NCI-H1436 treated with DMSO at 0.1 percent for 48 hours (cell line): ENCODE data around the gene TUBGCP6.

ENCODE experiments used
- DNase-seq: peaks from one replicate; lab custom pipeline; 2025; lab: John Stamatoyannopoulos, UW

Gene TUBGCP6

GRCh38 chr22:50197000-50197800 is 47.6 kb downstream of the TUBGCP6 start:
- no peak for DNase-seq

- no peak for DNase-seq
These were observed 48.6 kb downstream of the TUBGCP6 start for GRCh38 chr22:50196256-50196655.

DNA sequence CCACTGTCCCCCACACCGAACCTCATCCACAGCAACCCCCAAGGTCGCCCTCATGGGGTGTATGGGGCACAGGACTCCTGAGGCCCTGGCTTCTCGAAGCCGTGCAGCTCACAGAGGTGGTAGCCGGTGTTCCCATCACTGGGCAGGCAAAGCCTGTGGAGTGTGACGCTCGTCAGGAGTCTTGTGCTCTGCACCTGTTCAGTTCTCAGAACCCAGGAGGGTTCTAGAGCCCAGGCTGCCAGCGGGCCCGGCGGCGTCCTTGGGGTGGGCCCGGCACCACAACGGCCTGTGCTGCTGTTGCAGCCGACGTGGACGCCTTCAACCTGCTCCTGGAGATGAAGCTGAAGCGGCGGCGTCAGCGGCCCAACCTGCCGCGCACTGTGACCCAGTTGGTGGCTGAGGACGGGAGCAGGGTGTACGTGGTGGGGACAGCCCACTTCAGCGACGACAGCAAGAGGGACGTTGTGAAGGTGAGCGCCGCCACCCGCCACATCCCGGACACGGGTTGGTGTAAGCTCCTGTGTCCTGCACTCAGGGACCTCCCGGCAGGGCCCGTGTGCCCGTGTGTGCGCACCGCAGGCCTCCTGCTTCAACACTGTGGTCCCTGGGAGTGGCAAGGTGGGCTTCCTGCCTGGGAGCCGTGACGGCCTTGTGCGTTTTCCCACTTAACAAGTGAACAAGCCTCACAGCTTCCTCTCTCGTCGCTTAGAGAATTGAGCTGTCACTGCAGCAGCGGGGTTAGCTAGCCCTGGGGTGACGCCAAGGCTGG is 50.6 kb downstream of the TUBGCP6 start:
- no peak for DNase-seq

GRCh38 chr22:50193621-50194020 is 51.2 kb downstream of the TUBGCP6 start:
- DNase-seq, result no peak

DNA sequence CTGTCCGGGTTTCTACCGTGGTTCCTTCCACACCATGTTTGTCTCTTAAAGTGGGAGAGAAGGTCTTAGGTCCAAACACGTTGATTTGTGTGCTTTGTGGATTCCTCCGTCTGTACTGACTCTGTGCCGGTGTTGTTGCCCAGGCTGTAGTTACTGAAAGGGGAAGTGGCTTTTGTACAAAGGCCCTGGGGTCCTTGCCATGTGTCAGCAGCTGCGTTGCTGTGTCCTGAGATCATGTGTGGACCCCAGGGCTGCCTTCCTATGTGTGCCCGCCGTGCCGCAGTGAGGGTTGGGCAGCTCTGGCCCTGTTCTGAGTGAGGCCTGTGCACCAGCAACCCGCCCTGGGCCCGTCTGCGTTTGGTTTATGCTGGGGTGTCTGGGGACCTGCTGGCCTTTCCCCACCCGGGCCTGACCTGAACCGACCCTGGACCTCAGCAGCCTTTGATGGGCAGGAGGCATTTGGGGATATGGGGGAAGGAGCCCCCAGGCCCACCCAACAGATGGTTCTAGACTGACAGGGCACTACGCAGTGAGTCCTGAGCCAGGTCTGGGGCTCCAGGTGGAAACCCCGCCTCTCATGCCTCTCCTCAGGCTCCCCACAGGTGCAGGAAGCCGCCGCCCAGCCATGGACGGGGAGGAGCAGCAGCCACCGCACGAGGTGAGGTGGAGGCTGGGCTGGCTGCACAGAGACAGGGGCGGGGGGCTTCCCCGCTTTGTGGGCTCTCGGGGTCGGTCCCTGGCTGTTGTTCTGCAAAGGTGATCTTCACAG is 52.2 kb downstream of the TUBGCP6 start:
- DNase-seq, result no peak

DNA sequence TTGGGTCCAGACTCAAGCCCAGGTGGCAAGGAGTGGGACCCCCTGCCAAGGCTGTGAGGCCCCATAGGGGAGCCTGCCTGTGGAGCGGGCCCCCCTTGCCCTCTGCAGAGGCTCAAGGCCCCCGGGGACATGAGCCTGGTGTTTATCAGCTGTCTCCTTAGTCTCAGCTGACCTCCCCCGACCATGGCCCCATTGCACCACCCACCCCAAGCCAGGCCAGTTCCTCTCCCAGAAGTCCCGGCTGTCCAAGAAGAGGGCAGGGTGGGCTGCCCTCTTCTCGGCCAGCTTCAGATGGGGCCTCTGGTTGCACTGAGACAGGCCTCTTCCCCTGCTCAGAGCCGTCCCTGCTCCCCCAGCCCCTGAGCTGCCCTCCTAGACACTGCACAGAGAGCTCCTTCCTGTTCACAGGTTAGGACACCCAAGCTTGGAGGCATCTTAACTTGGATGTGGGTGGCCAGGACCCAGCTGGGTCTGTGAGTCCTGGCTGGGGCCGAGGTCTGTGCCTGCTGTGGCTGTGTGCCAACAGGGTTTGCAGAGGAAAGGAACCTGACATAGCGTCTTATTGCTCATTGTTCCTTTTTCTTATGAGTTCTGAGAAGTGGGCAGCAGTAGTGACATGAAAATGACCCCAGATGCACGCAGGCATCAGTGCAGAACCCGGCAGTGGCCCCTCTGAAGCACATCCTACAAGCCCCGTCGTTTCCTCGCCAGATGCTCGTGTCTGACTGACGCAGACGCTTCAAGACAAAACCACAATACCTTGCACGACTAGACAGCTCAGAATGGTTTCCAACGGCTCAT is 53.7 kb downstream of the TUBGCP6 start:
- DNase-seq, result no peak

- DNase-seq, result no peak
These were observed 54.5 kb downstream of the TUBGCP6 start for GRCh38 chr22:50190182-50190940.

DNA sequence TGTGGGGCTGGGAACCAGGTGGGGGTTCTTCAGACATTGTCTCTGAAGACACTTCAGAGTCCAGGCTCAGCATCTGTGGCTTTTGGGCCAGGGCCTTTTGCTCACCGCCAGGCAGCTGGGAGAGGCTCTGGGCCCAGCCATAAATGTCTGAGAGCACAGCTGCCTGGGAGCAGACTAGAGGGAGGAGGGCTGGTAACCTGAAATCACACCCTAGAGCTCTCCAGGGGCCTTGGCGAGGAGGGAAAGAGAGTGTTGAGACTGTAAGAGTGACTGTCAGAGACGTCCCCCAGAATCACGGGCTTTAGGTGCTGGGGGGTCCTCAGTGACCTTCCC is 55.0 kb downstream of the TUBGCP6 start:
- DNase-seq, result no peak

- no peak for DNase-seq
These were observed 55.5 kb downstream of the TUBGCP6 start for GRCh38 chr22:50189184-50189848.

DNA sequence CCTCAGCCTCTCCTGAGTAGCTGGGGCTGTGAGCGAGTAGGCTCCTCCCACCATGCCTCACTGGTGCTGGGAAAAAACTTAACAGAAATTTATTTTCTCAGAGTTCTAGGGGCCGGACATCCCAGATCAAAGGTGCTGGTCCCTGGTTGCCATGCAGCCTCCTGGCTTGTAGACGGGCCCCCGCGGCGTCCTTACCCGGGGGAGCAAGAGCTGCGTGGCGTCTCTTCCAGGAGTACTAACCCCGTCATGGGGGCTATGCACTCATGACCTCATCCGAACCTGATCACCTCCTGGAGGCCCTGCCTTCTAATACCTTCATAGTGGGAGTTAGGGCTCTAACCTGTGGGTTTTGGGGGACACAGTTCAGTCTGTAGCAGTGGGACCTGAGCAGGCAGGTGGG is 56.5 kb downstream of the TUBGCP6 start:
- DNase-seq, result no peak

- DNase-seq, result no peak
These were observed 57.9 kb downstream of the TUBGCP6 start for GRCh38 chr22:50186761-50187523.

- DNase-seq, result no peak
These were observed 58.6 kb downstream of the TUBGCP6 start for GRCh38 chr22:50186181-50186714.

DNA sequence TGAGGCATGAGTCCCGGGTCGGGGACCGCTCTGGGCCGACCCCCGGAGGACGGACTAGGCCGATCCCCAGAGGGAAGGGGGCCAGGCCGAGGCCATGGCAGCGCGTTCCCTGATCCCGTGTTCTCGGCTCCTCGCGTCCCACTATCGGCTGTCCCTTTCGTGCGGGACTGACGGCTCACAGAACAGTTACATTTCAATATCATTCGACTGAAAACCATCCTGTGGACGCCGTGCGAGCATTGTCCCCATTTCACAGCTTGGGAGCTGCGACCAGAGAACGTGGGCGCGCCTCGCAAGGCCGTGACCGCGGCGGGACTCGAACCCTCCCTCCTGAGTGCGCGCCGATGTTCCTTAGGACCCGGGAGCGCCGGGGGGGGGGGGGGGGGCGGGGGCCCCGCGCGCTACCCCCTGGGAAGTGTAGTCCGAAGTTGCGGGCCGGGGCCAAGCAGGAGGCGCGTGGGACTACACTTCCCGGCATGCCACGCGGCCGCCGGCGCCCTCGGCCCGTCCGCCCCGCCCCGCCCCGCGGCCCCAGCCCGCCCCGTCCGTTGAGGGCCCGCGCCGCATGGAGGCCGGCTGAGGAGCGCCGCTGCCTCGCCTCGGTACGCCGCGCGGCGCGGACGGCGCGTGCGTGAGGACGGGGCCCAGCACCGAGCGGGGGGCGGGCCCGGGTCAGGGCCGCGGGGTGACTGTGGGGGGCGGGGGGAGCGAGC is 59.3 kb downstream of the TUBGCP6 start, which contains the start of gene TRABD:
TRABD (plus strand) TSS at position 539 of the 713 bp plus-strand sequence. CDS start 7,148 bp downstream, outside the sequence.
- DNase-seq, result no peak

DNA sequence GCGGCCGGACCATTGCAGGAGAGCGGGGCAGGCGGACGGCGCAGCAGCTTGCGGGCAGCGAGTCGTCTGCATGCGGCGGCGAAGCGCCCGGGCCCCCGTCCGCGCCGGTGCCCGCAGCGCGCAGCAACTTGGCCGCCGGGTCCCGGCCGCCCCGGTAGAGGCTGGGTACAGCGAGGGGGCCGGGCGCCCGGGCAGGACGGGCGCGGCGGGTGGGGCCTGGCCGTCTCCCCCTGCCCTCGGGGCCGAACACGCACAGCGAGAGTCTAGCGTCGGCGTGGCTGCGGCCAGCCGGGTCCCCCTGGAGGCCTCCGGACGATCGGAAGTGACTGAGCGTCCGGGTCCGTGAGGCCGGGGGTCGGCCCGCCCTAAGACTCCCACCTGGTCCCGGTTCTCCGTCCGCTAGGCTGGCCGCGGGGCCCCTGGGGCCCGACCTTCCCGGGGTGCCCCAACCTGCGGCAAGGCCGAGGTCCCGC is 59.9 kb downstream of the TUBGCP6 start:
- DNase-seq, result no peak

GRCh38 chr22:50184004-50184901 is 60.6 kb downstream of the TUBGCP6 start:
- DNase-seq, result no peak

DNA sequence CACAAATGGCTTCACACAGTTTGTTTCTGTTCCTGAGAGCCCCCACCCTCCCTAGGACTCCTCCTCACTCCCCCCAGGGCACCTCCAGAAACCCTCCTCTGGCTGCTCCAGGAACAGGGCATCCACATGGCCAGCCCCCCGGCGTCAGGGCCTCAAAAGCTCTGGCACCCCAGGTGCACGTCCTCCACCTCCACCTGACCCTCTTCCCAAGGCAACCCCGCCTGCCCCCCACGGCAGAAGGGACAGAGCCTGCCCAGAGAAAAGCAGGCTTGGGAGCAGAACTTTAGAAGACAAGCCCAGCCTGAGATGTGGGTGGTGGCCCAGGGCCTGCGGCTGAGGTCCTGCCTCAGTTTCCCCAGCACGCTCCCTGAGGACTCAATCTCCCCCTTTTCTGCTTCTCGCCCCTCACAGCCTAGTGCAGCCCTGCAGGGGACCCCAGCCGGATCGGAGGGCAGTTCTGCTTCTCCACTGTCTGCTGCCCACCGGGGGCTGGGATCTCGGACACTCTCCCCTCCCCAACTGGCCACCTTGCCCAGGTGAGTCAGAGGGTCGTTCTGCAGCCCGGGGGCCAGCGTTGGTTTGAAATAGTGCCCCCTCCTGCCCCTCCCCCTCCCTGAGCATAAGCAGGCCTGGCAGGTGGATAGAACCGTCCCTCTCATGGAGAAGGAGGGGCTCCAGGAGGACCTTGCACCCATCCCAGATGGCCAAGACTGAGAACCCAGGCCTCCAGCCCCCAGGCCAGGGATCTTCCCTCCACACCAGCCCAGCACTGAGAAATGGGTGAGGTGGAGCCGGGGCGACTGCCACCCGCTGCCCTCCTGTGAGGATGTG is 61.5 kb downstream of the TUBGCP6 start:
- DNase-seq, result no peak
